ENCODE measurements around the gene MAP3K14.

MAP3K14 gene

DNA sequence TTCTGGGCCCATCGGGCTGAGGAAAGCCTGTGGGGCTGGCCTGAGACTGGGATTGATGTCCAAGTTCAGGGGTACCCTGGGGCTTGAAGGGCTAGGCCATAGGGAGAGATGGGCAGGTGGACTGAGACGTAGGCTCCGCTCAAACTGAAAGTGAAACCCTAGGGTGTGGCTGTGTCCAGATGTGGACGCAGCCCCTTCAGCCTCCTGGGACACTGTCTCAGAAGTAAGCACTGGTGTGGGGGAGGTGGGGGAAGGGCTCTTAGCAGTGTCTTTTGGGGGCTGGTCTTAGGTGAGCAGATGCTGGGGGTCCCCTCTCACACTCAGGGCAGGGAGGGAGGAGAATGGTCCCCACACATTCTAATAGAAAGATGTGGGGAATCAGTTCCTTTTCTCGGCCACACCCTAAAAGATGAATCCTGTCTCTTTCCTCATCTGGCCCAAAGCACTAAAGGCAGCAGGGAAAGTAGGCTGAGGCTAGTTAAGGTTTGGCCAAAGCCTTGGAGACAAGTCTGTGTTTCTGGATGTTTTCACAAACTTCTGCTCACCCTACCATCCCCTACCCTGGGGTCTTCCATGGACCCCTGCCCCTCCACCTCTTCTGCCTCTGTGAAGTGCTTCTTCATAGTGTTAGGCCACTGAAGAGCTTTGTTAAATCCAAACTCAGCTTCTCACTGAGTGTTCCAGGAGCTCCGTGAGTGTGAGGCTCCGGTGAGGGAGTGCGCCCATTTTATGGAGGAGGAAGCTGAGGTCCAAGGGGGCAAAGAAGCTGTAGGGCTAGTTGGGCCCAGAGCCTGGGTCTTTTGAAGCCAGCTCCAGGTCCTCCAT lies 89.5 kb downstream of the MAP3K14 start:
- H3K4me3 ChIP-seq (ENCODE audit: low read length): no peak overlapping the region
- TF ChIP-seq, protein P1, sequence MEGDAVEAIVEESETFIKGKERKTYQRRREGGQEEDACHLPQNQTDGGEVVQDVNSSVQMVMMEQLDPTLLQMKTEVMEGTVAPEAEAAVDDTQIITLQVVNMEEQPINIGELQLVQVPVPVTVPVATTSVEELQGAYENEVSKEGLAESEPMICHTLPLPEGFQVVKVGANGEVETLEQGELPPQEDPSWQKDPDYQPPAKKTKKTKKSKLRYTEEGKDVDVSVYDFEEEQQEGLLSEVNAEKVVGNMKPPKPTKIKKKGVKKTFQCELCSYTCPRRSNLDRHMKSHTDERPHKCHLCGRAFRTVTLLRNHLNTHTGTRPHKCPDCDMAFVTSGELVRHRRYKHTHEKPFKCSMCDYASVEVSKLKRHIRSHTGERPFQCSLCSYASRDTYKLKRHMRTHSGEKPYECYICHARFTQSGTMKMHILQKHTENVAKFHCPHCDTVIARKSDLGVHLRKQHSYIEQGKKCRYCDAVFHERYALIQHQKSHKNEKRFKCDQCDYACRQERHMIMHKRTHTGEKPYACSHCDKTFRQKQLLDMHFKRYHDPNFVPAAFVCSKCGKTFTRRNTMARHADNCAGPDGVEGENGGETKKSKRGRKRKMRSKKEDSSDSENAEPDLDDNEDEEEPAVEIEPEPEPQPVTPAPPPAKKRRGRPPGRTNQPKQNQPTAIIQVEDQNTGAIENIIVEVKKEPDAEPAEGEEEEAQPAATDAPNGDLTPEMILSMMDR (IDR thresholded peaks at IDR 0.05; ENCODE audit: insufficient read depth, low read depth, low read length, missing control alignments): no peak

DNA sequence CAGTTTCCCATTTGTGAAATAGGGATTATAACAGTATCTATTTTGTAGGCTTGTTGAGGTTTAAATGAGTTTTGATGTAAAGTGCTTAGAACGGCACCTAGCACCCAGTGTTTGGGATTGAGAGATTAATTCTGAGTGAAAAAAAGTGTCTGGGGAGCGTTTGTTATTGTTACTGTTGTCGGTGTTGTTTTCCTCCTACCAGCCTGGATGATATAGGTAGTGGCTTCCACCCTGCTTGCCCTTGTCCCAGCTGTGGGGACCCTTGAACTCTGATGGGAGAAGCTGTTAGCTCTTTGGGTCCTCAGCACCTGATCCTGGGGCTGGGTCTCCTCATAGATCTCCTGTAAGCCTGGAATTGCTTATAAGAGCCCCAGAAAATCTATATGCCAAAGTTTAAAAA lies 90.2 kb downstream of the MAP3K14 start:
- TF ChIP-seq, protein P1 (IDR thresholded peaks at IDR 0.05; ENCODE audit: insufficient read depth, low read depth, low read length, missing control alignments): no peak
- no peak for DNase-seq (ENCODE audit: low read depth)
- H3K4me3 ChIP-seq (ENCODE audit: low read length): no peak overlapping the region

More for the DNA sequence above, 89.5 kb downstream of the MAP3K14 start:
- peak; percentile 33 for DNase-seq (ENCODE audit: low read depth)

DNA sequence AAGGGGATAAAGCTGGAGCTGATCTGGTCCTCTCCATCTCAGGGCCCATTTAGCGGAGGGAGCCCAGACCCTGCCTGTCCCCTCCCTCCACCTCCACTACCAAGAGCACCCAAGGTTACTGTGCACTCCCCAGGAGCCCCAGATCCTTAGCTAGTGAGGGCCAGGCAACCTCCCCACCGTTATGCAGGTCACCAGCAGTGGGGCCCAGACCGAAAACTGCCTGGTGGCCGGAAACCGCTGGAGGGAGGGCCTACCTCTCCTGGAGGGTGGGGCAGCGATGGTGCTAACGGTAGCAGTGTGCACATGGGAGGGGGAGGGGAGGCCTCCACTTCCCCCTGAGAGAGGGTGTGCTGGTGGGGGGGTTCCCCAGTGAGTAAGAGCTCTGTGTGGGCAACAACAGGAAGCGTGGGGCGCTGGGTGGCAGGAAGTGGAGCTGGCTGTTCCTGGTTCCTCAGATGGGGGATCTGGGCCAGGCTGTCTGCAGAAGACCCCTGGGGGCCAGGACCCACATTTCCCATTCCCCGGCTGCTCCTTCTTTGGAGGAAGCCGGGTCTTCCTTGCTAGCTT lies 90.8 kb downstream of the MAP3K14 start:
- TF ChIP-seq, protein P1 (IDR thresholded peaks at IDR 0.05; ENCODE audit: insufficient read depth, low read depth, low read length, missing control alignments): no peak
- peak; percentile 21 for DNase-seq (ENCODE audit: low read depth)
- H3K4me3 ChIP-seq (ENCODE audit: low read length): no peak overlapping the region

DNA sequence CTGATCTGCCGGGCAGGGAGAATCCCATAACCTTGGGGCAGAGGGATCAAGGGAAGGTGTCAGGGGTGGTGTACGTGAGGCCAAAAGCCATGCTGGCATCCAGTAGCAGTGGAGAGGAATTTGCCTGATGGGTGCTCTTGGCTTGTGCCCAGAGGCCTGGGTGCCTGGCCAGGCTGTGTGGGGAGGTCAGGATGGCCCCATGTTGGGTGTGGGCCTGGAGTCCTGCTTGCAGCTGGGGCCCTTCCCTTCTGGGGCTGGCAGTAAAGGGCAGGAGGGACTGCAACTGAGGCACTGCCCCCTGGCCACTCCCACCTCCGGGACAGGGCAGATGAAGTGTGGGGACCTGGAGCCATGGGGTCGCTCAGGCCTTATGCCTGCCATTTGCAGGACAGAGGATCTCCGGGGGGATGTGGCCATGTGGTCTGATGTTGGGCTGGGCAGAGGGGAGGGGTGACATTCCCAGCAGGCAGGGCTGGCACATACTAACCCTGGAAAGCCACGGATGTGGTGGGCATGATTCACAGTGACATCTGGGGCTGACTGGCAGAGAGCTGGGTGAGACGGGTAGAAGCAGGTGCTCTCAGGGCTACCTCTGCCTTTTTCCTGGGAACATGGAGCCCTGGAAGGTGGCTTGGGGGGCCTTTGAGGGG lies 91.6 kb downstream of the MAP3K14 start:
- DNase-seq (ENCODE audit: low read depth): peak; percentile 37
- H3K4me3 ChIP-seq (ENCODE audit: low read length): no peak overlapping the region
- TF ChIP-seq, protein P1 (IDR thresholded peaks at IDR 0.05; ENCODE audit: insufficient read depth, low read depth, low read length, missing control alignments): no peak

DNA sequence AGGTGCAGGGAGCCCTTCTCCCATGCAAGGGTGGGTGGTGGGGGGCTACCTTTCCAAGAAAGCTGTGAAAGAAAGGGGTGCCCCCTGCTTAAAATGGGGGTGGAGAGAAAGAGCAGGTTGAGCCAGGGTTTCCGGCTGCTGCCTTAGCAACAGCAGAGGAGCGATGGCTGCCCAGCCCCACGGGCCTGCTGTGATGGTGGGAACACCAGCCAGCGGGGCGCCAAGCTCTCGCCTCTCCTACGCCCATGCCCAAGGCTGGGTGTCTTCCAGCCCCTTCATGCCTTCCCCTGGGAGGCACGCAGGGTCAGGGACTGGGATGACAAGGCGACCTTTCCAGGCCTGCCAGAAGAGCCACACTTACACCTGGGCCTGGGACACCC lies 92.2 kb downstream of the MAP3K14 start:
- DNase-seq (ENCODE audit: low read depth): no peak
- no peak overlapping the region for H3K4me3 ChIP-seq (ENCODE audit: low read length)
- TF ChIP-seq, protein P1 (IDR thresholded peaks at IDR 0.05; ENCODE audit: insufficient read depth, low read depth, low read length, missing control alignments): no peak

DNA sequence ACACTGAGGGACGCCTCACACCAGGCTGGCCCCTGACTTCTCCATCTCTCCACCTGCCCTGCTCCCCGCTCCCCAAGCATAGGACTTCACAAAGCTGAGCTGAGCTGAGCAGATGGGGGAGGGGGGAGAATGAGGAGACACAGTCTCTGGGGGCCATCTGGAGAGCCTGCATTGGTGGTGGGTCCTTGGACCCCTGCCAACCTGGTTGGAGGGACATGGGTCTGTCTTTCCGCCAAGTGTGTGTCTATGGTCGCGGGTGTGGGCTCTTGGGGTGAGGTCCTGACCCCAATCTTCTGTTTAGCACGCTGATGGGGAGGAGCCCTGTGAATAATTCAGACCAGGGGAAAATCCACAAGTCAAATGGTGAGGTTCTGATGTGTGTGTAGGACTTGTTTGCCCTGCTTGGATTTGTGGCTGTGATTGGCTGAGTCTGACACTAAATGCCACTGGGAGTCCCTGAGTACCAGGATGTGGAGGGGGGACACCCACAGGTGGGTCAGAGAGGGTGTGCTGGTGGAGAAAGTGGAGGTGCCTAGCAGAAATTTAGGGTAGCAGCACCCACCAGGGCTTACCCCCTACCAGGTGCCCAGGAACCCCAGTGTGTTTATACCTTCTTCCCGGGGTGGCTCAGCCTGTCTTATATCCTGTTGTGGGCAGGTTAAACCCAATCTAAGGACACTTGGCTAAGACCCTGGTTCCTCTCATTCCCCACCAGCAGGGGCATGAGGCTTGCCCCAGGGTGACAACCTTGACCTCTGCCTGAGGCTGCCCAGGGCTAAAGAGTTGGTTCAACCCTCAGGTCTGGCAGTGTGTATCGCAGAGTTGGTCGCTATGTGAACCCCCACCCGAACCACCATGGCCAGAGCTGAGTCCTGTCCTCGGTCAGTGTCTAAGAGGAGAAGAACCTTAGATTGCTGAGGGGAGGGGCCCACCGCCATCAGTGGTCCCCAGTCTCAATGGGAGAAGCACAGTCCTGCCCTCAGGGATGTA lies 93.0 kb downstream of the MAP3K14 start:
- TF ChIP-seq, protein P1 (IDR thresholded peaks at IDR 0.05; ENCODE audit: insufficient read depth, low read depth, low read length, missing control alignments): no peak
- no peak overlapping the region for H3K4me3 ChIP-seq (ENCODE audit: low read length)
- no peak for DNase-seq (ENCODE audit: low read depth)
